A673 (cell line): ENCODE data around the gene MINDY4. TPM values are rescaled to one million over a fixed set of nuclear protein-coding genes. Genes with fewer than 3 reads are reported as not detected.

Experiments used
- BruUV-seq: library from RNA; stranded (reverse); fragments of 400-500 nt; replicated peaks from 2 replicates; lab custom pipeline; 2021; lab: Mats Ljungman, UMichigan
- CTCF ChIA-PET: fragments of 300-600 bp; sonication (Branson Sonifier 250); formaldehyde crosslinking; loops from one replicate; lab custom pipeline; 2022; ENCODE audit warnings: antibody characterized with exemption; lab: Charles Lee
- POLR2A ChIA-PET: fragments of 300-600 bp; sonication (Branson Sonifier 250); formaldehyde crosslinking; loops from one replicate; lab custom pipeline; 2022; ENCODE audit warnings: antibody characterized with exemption; ENCODE audit not compliant: low non-redundant PET; lab: Charles Lee
- DNase-seq: peaks from one replicate; pipeline ENCODE4 v3.0.0-alpha.2; 2015; ENCODE audit warnings: low spot score
- H3K27ac ChIP-seq: fragments of 200-600 bp; sonication (generic); 2 replicates; pipeline ENCODE4 v1.5.1; 2016; ENCODE audit warnings: mixed run types, low read depth, mild to moderate bottlenecking, mixed read lengths, antibody characterized with exemption, low read length; ENCODE audit not compliant: poor library complexity, severe bottlenecking
- H3K27me3 ChIP-seq: fragments of 200-600 bp; sonication (generic); replicated peaks from 2 replicates; pipeline ENCODE4 v1.6.1; 2017; ENCODE audit warnings: mixed run types, low read depth, mild to moderate bottlenecking, mixed read lengths, antibody characterized with exemption, low read length; ENCODE audit not compliant: insufficient read depth, poor library complexity
- H3K36me3 ChIP-seq: fragments of 200-600 bp; sonication (generic); 2 replicates; pipeline ENCODE4 v1.6.1; 2016; ENCODE audit warnings: mixed run types, mild to moderate bottlenecking, mixed read lengths, antibody characterized with exemption, low read length; ENCODE audit not compliant: insufficient read depth, poor library complexity, severe bottlenecking
- H3K4me1 ChIP-seq: fragments of 200-600 bp; sonication (generic); 2 replicates; pipeline ENCODE4 v1.6.1; 2017; ENCODE audit warnings: mixed run types, mild to moderate bottlenecking, mixed read lengths, antibody characterized with exemption, low read length; ENCODE audit not compliant: insufficient read depth, poor library complexity, severe bottlenecking
- H3K4me3 ChIP-seq: fragments of 200-600 bp; sonication (generic); 2 replicates; pipeline ENCODE4 v1.5.1; 2016; ENCODE audit warnings: low read depth, mixed run types, mild to moderate bottlenecking, mixed read lengths, low read length; ENCODE audit not compliant: poor library complexity, severe bottlenecking
- H3K9me3 ChIP-seq: fragments of 200-600 bp; sonication (generic); 2 replicates; pipeline ENCODE4 v1.6.1; 2016; ENCODE audit warnings: mixed run types, low read depth, mild to moderate bottlenecking, mixed read lengths, antibody characterized with exemption, low read length; ENCODE audit not compliant: poor library complexity, severe bottlenecking
- CTCF ChIP-seq: fragments of 300-800, 200-600 bp; sonication (generic); conservative IDR thresholded peaks from 2 replicates; pipeline ENCODE4 v1.5.1; 2017; ENCODE audit warnings: low read depth, mild to moderate bottlenecking, antibody characterized with exemption, low read length, moderate library complexity, mixed read lengths
- EZH2 ChIP-seq: fragments of 200-600 bp; sonication (generic); IDR thresholded peaks from 2 replicates; pipeline ENCODE4 v1.6.1; 2017; ENCODE audit warnings: borderline replicate concordance, low read depth, mild to moderate bottlenecking, mixed read lengths, antibody characterized with exemption, low read length; ENCODE audit not compliant: poor library complexity, severe bottlenecking
- intact Hi-C: fragments of 100-400 bp; cut with micrococcal nuclease; formaldehyde crosslinking; loops from one replicate; pipeline ENCODE4 v1.10.0; 2022; ENCODE audit not compliant: unreplicated experiment
- total RNA-seq: library from RNA; stranded (reverse); gene quantifications from 2 replicates; pipeline ENCODE4 v1.2.3, GENCODE V29; 2021

The MINDY4 gene
- total RNA-seq, 1 experiment from 2014 or later = 3.8 TPM

- no peaks in the 10 kb centered on the region for H3K36me3 ChIP-seq
- no peak for TF ChIP-seq EZH2
- no peak for TF ChIP-seq CTCF
- intact Hi-C loops = loop anchor here (10.0 kb wide), 1 partner anchor 1132 kb away; no protein-coding TSS in a partner anchor
- ChIA-PET POLR2A (no interaction called here), CTCF (no interaction called here)
- H3K27me3 ChIP-seq = no peaks in the 10 kb centered on the region
- no peak for DNase-seq
- no peak overlapping the region for H3K27ac ChIP-seq
- no TSS peak for BruUV-seq
- H3K4me1 ChIP-seq = no peaks in the 10 kb centered on the region
- H3K9me3 ChIP-seq = no peaks in the 10 kb centered on the region
- H3K4me3 ChIP-seq = no peak overlapping the region
Measured at GRCh38 chr7:30812676-30813075, 41.5 kb downstream of the MINDY4 start.

DNA sequence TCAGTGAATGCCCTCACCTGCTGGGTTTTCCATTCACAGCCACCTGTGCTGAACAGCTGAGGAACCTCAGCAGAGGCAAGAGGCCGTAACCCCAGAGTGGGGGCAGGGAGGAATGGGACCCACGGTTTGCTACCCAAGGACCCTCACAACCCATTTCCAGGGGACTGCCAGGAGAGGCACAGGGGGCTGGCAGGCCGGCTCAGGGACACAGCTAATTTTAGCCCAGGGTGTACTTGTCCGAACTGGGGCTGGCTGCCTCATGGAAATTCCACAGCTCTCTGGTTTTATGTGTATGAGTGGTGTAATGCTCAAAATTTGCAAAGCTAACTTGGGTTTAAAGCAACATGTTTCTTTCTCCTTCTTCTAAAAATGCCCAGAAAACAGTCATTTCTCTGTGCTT, 42.2 kb downstream of the MINDY4 start:
- DNase-seq = no peak
- CTCF ChIA-PET = no interaction called here
- no TSS peak for BruUV-seq

DNA sequence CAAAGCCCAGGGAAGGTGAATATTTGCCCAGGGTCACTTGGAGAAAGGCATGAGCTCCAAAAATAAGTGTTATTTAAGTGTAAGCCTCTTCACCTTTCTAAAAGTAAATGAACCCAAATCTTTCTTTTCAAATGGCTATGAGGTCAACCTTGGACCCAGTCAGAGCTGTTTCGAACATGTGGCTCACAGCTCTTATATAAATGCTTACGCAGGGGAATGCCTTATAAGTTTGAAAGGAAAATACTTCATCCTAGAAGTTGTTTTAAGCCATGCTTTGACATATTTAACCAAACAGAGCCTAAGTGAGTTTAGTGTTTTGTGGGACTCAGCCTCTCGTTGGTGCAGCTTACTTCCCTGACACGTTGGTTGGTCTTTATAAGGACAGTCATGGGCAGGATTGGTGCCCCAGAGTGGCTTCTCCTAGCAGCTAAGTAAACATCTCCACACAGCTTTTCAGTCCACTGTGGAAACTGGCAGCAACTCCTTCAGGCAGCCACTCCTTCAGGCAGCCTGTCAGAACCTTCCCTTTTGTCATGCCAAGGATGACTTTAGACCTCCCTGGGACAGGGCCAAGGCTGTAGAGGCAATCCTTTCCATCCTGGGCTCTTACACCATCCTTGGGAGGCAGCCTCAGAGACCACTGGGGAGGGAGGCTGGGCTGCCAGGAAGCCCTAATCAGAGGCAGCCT, 43.6 kb downstream of the MINDY4 start:
- DNase-seq = no peak
- Histone ChIP-seq H3K27ac (no peak overlapping the region), H3K27me3 (no peaks in the 10 kb centered on the region), H3K9me3 (no peaks in the 10 kb centered on the region), H3K4me3 (no peak overlapping the region), H3K36me3 (no peaks in the 10 kb centered on the region), H3K4me1 (no peaks in the 10 kb centered on the region)
- intact Hi-C loops = loop anchor here (10.0 kb wide), 1 partner anchor 1130 kb away; no protein-coding TSS in a partner anchor
- ChIA-PET POLR2A (no interaction called here), CTCF (no interaction called here)
- TF ChIP-seq EZH2 (no peak), CTCF (no peak)
- no TSS peak for BruUV-seq

More for the DNA sequence above, 42.2 kb downstream of the MINDY4 start:
- intact Hi-C loops = loop anchor here (10.0 kb wide), 1 partner anchor 1131 kb away; no protein-coding TSS in a partner anchor
- no peaks in the 10 kb centered on the region for H3K9me3 ChIP-seq
- no peaks in the 10 kb centered on the region for H3K36me3 ChIP-seq
- no peak overlapping the region for H3K27ac ChIP-seq
- H3K4me1 ChIP-seq = no peaks in the 10 kb centered on the region
- H3K4me3 ChIP-seq = no peak overlapping the region
- POLR2A ChIA-PET = no interaction called here
- TF ChIP-seq EZH2 = no peak
- TF ChIP-seq CTCF = no peak
- H3K27me3 ChIP-seq = no peaks in the 10 kb centered on the region
